HG03175 (cell line): ENCODE measurements around the gene NDUFC1.
"Not testable (repeated sequence)": the region's sequence is repeated elsewhere in the genome, so short reads cannot be mapped to it uniquely, and the experiment has no call there.

Source experiments
- ATAC-seq: cut with Tn5 transposase; IDR thresholded peaks from one replicate; pipeline ENCODE4 v1.9.1; 2021; ENCODE audit warnings: mild to moderate bottlenecking, moderate library complexity; ENCODE audit not compliant: unreplicated experiment

The NDUFC1 gene

DNA sequence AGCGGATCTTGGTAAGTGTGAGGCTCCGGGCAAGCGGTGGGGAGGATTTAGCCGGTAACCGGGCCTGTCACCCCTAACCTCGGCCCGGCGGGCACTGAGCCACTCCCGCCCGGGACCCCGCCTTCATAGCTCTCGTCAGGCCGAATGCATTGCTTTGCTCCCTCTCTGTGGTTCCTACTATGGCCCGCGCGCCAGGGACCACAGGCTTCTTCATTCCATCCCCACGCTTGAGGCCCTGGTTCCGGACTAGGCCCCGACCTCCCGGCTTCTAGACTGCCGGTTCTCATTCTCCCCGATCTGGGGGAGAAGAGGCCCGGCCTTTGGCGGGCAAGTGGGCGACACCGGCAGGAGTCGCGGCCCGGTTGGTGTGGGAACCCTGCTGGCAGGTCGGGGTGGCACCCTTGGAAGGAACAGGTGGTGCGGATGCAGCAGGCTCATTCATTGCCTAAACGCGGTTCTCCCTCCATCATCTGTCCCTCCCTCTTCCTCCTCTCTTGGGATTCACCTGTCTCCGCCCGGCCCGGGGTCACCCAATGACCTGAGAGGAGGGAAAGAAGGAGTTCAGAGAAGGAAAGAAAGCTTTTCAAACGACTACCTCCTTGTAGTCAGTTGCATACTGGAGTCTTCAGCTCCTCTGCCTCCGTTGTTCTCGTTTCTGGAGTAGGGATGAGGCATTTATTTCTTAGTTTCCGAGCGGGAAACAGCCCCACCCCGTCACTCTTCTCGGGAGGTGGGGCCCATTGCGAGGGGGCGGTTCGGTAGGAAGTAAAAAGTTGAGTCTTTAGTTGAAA, at the start of gene NDUFC1:
TSS of gene NDUFC1 (minus strand) at position 657 of the 791 bp plus-strand sequence. CDS start 6,679 bp downstream, outside the sequence.
- peak; percentile 44 for ATAC-seq

DNA sequence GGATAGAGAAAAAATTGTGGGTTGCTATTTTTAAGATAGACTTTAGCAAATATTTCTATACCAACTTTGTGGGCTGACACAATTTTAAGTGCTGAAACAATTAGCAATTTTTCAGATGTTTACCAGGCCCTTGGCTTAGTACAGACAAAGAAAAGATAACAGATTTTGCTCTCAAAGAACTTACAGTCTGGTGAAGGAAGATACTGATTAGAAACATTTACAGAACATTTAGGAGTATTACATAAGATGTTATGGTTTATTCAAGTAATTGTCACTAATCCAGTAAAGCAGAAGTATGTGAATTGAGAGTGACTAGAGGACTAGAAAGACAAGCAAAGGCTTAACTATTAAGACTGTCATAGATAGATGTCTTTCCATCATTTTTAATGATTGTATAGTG, 35.3 kb upstream of the NDUFC1 start:
- ATAC-seq: no peak

DNA sequence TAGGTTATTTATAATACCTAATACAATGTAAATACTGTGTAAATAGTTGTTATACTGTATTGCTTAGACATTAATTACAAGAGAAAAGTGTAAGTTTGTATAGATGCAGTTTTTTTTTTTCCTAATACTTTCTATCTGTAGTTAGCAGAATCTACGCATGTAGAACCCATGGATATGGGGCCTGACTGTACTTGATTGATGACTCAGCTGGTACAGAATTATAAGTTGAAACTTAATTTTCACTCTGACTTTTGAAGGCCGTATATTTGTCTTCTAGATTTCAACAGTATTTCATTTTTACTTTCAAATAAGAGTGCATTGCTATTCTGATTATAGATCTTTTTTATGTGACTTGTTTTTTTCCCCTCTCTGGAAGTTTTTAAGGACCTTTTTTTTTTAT, 30.8 kb upstream of the NDUFC1 start:
- no peak for ATAC-seq

DNA sequence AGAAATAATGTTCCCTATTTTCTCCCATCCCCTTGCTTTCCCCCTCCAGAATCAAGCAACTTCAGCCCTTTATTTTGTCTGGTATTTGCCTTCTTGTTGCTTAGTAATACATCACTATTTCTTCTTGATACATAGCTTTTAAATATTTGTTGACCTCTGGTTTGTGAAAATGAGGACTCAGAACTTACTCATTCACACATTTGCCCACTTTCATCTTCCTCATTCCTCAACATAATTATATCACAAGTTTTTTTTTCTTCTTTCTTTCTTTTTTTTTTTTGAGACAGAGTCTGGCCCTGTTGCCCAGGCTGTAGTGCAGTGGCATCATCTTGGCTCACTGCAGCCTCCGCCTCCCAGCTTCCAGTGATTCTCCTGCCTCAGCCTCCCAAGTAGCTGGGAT, 28.9 kb upstream of the NDUFC1 start:
- ATAC-seq: peak; percentile 67

DNA sequence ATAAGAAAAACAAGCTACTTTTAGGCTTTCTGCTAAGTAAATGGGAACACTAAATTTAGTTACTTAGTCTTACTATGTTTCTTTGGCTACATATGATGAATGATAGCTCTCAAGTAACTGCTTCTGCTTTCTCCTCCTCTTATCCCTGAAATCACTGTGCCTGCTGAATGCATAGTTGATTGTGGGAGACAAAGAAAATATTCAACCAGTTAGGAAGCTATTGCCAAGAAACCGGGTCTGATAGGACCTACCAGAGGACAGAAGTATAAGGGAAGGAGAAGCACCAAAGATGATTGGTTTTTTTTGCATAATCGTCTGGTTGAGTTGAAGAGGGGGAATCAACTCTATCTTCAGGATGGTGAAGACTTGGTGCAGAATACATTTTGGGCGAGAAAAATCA, 28.0 kb upstream of the NDUFC1 start:
- ATAC-seq: no peak

DNA sequence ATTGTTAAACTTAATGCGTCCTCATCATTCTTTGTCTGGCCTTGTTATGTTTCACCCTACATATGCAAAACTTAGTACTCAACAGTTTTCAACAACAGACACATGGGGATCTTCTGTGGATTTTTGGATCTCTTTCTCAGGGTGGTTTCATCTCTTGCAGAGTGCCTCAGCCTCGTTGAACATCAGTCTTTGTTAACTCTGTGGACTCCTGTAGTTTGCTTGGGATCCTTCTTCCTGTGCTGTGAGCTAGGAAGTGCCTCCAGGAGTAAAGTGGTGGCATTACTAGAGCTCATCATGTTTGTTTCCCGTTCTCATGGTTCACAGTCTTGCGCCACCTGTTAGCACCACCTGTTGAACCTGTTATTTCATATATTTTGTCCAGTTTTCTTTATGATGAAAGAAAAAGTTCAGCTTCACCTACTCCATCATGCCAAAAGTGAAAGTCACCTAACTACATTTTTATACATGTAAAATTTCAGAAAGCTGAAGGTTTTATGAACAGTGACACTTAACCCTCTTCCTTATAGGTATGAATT, 27.5 kb upstream of the NDUFC1 start:
- no peak for ATAC-seq

DNA sequence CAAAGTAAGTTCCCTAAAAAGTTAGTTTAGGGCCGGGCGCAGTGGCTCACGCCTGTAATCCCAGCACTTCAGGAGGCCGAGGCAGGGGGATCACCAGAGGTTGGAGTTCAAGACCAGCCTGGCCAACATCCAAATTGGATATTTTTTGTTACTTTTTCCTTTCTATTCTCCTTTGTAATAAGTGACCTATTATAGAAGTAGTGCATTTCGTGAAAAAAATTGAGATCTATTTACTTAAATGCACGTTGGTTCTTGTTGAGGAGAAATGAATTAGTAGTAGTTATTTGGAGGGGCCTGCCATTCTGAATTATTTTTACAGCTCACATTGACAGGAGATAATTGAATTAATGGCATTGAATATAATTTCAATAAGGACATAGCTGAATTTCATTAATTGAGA, 22.3 kb upstream of the NDUFC1 start:
- no peak for ATAC-seq

DNA sequence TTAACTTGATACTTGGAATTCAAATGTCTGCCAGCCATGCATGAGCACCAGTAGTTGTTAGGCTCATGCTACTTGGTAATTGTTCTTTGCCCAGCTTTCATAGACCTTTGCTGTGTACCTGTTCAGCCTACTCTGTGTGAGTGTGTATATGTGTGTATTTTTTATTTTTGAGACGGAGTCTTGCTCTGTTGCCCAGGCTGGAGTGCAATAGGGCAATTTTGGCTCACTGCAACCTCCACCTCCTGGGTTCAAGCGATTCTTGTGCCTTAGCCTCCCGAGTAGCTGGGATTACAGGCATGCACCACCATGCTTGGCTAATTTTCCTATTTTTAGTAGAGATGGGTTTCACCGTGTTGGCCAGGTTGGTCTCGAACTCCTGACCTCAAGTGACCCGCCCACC, 20.3 kb upstream of the NDUFC1 start:
- not testable (repeated sequence) for ATAC-seq

DNA sequence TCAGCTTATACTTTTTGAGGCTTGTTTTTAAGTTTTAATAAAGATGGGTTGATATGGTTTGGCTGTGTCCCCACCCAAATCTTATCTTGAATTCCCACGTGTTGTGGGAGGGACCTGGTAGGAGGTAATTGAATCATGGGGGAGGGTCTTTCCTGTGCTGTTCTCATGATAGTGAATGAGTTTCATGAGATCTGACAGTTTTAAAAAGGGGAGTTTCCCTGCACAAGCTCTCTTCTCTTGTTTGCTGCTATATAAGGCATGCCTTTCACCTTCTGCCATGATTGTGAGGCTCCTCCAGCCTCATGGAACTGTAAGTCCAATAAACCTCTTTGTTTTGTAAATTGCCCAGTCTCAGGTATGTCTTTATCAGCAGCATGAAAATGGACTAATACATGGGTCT, 19.8 kb upstream of the NDUFC1 start:
- ATAC-seq: not testable (repeated sequence)

DNA sequence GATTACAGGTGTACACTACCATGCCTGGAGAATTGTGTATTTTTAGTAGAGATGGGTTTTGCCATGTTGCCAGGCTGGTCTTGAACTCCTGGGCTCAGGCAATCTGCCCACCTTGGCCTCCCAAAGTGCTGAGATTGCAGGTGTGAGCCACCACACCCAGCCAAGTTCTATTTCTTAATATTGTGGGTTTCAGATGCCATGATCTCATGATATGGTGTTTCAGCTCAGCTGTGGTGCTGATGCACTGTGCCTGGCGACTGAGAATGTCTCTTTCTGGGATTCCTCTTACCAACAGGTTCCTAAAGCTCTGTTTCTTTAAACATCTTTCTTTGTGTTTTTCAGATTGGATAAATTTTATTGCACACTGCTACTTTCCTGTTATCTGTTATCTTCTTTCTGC, 17.3 kb upstream of the NDUFC1 start:
- no peak for ATAC-seq

DNA sequence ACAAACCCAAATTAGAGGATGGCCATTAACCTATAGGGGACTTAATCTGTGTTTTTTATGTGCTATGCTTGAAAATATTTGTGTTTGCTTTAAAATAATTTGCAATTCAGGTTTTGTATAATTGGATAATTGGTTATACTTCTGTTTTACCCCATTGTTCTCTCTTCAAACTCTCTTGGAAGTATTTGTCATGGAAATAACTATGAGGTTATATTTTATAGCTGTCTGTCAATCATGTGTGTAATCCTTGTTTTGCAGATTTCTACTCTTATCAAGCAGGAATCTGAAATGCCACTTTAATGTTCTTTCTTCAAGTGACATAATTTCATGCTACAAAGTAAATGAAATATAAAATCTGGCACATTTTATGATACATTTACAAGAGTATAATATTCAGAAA, 15.4 kb upstream of the NDUFC1 start:
- no peak for ATAC-seq

DNA sequence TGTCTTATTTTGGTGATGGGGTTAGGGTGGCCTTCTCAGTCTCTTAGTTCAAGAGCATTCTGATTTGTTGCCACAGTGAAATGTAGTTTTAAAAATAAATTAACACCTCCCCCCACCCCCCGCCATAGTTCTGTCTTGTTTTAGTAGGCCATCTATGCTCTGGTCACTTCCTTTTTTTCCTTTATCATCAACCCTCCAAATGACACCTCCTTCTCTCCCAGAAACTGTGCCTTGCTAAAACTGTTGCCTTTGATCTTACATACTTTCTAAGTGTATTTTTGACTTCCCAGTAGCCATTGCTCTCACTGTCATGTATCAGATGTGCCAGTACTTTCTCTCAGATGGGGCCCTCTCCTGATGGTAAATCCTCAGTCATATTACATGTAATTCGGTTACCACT, 14.5 kb upstream of the NDUFC1 start:
- ATAC-seq: no peak

DNA sequence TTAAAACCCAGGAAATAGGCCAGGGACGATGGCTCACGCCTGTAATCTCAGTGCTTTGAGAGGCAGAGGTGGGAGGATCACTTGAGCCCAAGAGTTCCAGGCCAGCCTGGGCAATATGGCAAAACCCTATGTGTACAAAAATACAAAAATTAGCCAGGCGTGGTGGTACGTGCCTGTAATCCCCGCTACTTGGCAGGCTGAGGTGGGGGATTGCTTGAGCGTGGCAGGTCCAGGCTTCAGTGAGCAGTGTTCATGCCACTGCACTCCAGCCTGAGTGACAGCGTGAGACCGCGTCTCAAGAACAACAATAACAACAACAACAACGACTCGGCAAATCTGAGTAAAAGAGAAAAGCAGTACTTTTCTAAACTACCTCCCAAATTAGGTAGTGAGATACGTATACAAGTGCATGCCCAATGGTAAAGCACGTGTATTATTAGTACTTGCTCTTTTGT, 13.0 kb upstream of the NDUFC1 start:
- peak; percentile 78 for ATAC-seq

DNA sequence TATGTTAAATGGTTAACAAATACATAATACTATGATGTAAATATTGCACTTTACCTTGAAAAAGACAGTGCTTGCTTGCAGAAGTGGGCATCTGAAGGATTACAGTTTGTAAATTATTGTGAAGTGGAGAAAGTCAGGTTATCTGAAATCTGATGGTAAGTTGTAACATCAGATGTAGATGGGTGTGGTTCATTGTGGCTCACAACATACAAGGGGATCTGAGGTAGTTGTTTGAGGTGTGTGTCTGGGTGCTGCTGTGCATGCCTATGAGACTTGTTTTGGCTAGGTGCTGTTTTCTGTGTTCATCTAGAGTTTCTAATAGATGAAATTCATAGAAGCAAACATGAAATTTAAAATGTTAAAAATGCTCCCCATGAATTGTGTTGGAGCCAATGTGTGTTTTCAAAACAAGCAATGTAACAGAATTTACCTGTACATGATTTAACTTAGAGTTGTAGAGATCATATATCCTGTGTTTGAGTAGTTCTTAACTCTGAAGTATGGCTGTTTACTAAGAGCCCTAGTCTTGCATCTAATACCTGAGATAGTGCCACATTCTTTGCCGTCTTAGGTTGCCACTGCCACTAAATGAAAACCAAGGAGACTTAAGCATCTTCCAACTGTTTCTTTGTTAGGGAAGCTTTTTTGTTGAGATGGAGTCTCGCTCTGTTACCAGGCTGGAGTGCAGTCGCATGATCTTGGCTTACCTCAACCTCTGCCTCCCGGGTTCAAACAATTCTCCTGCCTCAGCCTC, 11.9 kb upstream of the NDUFC1 start:
- ATAC-seq: no peak

DNA sequence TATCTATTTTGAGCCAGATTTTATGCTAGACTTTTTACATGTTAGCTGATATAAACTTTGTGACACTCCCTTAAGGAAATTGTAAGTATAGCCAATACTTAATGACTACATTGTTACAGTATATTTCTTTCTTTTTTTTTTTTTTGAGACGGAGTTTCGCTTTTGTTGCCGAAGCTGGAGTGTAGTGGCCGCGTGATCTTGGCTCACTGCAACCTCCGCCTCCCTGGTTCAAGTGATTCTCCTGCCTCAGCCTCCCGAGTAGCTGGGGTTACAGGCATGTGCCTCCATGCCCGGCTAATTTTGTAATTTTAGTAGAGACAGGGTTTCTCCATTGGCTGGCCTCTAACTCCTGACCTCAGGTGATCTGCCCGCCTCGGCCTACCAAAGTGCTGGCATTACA, 11.1 kb upstream of the NDUFC1 start:
- not testable (repeated sequence) for ATAC-seq

DNA sequence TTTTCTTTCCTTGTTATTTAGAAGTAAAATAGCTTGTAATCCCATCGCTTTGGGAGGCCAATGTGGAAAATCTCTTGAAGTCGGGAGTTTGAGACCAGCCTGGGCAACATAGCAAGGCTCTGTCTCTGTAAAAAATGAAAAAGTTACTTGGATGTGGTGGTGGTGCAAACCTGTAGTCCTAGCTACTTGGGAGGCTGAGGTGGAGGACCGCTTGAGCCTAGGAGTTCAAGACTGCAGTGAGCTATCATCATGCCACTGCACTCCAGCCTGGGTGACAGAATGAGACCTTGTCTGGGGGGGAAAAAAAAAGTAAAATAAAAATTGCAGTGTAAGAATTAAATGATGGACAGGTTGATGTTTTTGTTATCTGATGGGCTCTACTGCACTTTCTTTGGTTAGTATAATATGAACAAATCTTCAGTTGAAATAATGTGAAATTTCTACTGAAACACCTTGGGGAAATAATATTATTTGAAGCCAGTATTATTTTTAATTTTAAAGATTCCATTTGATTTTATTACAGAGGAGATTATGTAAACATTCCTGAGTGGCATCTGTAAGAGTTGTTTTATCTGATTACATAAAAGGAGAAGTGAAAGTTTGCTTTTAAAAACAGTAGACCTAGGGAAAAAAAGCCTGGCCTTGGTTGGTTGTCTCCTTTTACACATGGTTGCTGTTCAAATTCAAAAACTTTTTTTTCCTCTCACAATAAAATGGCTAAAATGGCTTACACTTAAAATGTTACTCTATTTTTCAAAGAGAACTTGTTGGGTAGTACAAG, 10.5 kb upstream of the NDUFC1 start:
- no peak for ATAC-seq

DNA sequence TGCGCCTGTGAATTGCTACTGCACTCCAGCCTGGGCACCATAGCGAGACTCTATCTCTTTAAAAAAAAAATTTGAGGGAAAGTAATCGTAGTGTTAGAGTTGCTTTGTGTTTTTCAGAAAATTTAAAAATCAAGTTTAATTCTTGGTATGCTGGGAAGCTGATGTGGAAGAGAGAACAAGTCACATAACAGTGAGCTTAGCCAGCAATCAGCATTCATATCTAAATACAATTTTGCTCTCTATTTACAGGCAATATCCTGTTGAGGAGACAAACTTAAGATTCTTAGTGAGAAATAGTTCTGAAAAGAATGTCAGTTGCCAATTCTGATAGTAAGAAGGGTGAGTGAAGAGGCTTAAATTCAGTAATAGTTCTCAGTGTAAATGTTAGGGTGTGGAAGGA, 9.6 kb upstream of the NDUFC1 start:
- no peak for ATAC-seq

DNA sequence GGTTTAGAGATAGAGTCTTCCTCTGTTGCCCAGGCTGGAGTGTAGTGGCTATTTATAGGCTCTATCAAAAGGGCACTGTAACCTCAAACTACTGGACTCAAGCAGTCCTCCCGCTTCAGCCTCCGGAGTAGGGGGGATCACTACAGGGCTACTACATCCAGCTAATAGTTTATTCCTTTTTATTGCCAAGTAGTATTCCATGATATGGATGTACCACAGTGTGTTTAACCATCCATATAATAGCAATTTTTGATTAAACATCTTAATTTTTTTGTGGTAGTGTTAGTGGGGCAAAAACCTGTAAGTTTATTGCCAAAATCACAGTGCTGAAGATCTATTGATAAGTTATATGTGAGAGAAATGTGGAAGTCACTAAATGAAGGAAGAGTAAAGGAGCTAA, 2.6 kb upstream of the NDUFC1 start:
- no peak for ATAC-seq

DNA sequence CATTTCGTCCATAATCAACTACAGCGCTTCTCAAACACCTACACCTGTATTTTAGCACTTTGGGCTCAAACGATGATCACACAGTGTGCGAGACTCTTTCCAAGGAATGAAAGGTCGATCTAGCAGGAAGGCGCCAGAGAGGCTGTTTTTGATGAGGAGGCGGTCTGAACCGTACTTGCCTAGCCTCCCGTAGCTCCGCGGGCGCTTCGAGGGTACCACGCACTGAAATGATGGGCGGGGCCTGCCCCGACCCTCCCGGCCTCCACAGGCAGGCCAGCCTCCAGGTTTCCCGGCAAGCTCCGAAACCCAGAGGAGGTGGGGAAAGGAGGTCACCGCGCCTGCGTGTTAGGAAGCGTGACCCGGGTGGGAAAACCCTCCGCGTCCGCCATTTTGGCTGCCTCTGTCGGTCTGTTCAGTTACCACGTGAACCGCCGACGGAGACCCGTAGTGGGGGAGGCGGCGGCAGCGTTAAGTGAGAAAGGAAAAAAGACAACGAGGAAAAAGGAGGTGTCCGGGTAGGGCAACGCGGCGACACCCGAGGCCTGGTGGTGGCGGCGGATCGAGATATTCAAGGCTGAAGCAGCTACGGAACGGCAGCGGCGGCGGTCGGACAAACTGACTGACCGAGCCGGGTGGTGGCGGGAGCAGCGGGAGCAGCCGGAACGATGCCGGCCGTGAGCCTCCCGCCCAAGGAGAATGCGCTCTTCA, 1.0 kb downstream of the NDUFC1 start, which contains the start of gene NAA15:
TSS of gene NAA15 (plus strand) at position 393 of the 708 bp plus-strand sequence. CDS start at position 666, 273 bp downstream.
- peak; percentile 80 for ATAC-seq

DNA sequence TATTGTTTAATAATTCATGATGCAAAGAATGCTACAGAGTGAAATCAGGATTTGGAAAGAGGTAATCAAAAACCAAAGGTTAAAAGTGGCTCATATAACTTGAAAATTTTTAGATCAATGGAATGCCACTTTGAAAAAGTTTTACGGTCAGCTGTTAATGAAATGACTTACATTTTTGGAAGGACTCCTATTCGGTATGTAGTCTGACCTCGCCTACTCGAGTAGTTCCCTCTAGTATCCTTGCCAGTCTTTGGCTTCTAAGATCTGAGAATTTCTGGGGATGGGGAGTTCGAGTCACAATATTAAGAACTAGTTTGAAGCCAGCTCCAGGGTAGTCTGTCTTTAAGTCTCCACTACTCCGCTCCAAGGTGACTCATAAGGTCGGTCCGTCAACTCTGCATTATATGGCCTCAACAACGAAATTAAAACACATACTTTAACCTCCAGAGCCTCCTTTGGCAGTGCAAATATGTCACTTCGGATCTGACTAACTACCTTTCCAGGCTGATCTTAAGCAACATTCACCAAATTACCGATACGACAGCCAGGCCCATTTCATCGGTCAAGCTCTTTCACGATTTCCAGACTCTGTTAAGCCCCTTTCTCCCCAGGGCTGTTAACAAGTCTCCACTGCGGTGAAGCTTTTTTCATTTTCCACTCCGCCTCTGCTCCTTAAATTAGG, 1.7 kb downstream of the NDUFC1 start:
- peak; percentile 15 for ATAC-seq
